Measurements from ENCODE around the gene PRUNE2. TPM values are rescaled to one million over a fixed set of nuclear protein-coding genes. Genes with fewer than 3 reads are reported as not detected.

PRUNE2 gene
- polyA plus RNA-seq, 3 donors, result 0.72 to 1.8 (median 1.5) TPM

DNA sequence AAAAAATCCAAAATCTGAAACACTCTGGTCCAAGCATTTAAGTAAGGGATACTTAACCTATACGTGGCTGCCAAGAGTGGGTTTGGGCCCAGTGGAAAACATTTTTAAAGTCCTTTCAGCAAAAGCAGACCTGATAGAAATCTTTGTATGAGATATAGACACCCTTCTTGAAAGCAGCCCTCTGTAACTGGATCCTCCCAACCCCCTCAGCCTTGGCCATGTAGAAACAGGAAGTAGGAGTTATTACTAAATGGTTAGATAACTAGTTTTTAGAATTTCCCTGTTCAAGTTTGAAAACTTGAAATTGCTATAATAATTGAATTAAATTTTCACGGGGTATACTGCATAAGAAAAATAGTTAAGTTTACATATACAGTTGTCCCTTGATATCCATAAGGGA is 253.0 kb downstream of the PRUNE2 start:
- no peaks in the 10 kb centered on the region for H3K9me3 Mint-ChIP-seq
- no CpG with 5 or more reads among the region's 2 CpGs for WGBS (ENCODE audit: insufficient coverage)
- TF ChIP-seq, protein P1, sequence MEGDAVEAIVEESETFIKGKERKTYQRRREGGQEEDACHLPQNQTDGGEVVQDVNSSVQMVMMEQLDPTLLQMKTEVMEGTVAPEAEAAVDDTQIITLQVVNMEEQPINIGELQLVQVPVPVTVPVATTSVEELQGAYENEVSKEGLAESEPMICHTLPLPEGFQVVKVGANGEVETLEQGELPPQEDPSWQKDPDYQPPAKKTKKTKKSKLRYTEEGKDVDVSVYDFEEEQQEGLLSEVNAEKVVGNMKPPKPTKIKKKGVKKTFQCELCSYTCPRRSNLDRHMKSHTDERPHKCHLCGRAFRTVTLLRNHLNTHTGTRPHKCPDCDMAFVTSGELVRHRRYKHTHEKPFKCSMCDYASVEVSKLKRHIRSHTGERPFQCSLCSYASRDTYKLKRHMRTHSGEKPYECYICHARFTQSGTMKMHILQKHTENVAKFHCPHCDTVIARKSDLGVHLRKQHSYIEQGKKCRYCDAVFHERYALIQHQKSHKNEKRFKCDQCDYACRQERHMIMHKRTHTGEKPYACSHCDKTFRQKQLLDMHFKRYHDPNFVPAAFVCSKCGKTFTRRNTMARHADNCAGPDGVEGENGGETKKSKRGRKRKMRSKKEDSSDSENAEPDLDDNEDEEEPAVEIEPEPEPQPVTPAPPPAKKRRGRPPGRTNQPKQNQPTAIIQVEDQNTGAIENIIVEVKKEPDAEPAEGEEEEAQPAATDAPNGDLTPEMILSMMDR (IDR thresholded peaks at IDR 0.05), result no peak
- peak overlapping the region in 1 of 2 donors; percentile 64 for H3K4me3 Mint-ChIP-seq
- H3K9me3 ChIP-seq (replicated peaks in 1 of 2; ENCODE audit: control insufficient read depth in 1 of 2, insufficient read depth in 1 of 2, low read length in 2 of 2), result no peaks in the 10 kb centered on the region
- H3K4me1 ChIP-seq (ENCODE audit: control insufficient read depth in 1 of 2, insufficient read depth in 2 of 2, low read length in 2 of 2), result peaks cover 40 to 55% of the 10 kb centered on the region in 2 donors
- H3K4me1 Mint-ChIP-seq, result peaks cover 55% of the 10 kb centered on the region
- H4K20me1 ChIP-seq (ENCODE audit: insufficient read depth, low read length), result no peaks in the 10 kb centered on the region
- H3K36me3 ChIP-seq (replicated peaks in 1 of 2; ENCODE audit: control insufficient read depth in 1 of 2, insufficient read depth in 2 of 2, low read length in 2 of 2), result no peaks in the 10 kb centered on the region
- H3K4me2 ChIP-seq (replicated peaks; ENCODE audit: extremely low read depth, low read length, poor library complexity, severe bottlenecking), result peak overlapping the region; percentile 75
- H3K27ac ChIP-seq (ENCODE audit: low read depth in 1 of 2, low read length in 2 of 2), result peak overlapping the region in 1 of 2 donors; percentile 89
- peak overlapping the region; percentile 84 for H2AFZ ChIP-seq (ENCODE audit: insufficient read depth, low read depth, low read length, poor library complexity, severe bottlenecking)
- peak; percentile 46 to 65 (median 64) for DNase-seq
- H3K79me2 ChIP-seq (ENCODE audit: insufficient read depth, low read length), result no peaks in the 10 kb centered on the region
- H3K27me3 ChIP-seq (ENCODE audit: control insufficient read depth in 2 of 2, insufficient read depth in 2 of 2, low read length in 2 of 2), result no peaks in the 10 kb centered on the region
- peaks cover 0 to 1% (median 0%) of the 10 kb centered on the region in 3 donors for H3K27me3 Mint-ChIP-seq (ENCODE audit: low read depth in 3 of 3)
- peaks cover 0 to under 1% of the 10 kb centered on the region in 2 donors for H3K36me3 Mint-ChIP-seq
- H3K9ac ChIP-seq (ENCODE audit: insufficient read depth, low read length, poor library complexity, severe bottlenecking), result no peak overlapping the region
- H3K4me3 ChIP-seq (replicated peaks in 1 of 3; ENCODE audit: low read depth in 2 of 3, low read length in 3 of 3), result peak overlapping the region in 1 of 3 experiments; percentile 83
- intact Hi-C loops (cut with micrococcal nuclease), result loop anchor here in 1 of 2 donors (10.0 kb wide), 1 partner anchor 48 kb away; no protein-coding TSS in a partner anchor
- peak overlapping the region; percentile 28 to 94 (median 89) for H3K27ac Mint-ChIP-seq

DNA sequence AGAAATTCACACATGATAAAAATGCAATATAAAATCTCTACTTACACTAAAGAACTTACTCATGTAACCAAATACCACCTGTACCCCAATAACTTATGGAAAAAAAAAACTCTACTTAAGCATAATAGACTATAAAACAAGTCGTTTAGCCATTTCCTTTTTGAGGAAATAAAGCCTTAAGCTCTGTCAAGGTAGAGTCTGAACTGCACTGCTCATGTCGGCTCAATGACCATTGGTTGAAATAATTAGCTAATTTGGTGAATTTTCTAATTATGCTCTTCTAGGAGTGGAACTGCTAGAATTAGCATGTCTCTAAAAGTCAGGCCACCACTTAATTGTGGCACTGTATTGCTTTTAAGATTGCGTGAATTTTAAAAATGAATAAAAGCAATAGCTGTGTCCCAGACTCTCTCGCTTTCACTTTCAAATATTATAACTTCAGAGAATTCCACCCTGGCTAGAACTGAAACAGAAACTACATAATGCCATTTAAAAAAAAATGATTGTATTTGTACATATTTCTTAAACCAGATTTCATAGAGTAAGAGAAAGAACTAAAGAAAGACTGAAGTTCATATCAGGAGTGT is 254.7 kb downstream of the PRUNE2 start:
- Mint-ChIP-seq H3K27me3 (ENCODE audit: low read depth in 3 of 3) (peaks cover 0 to 1% (median 0%) of the 10 kb centered on the region in 3 donors), H3K4me1 (peaks cover 50% of the 10 kb centered on the region), H3K36me3 (peaks cover 7 to 8% of the 10 kb centered on the region in 2 donors), H3K9me3 (peaks cover 0 to 1% (median 0%) of the 10 kb centered on the region in 7 donors), H3K4me3 (peak overlapping the region; percentile 71 to 79), H3K27ac (peak overlapping the region; percentile 86 to 94 (median 92))
- Histone ChIP-seq H4K20me1 (ENCODE audit: insufficient read depth, low read length) (no peaks in the 10 kb centered on the region), H3K4me1 (ENCODE audit: control insufficient read depth in 1 of 2, insufficient read depth in 2 of 2, low read length in 2 of 2) (peaks cover 40 to 55% of the 10 kb centered on the region in 2 donors), H3K27me3 (ENCODE audit: control insufficient read depth in 2 of 2, insufficient read depth in 2 of 2, low read length in 2 of 2) (no peaks in the 10 kb centered on the region), H2AFZ (ENCODE audit: insufficient read depth, low read depth, low read length, poor library complexity, severe bottlenecking) (peak overlapping the region; percentile 84), H3K27ac (ENCODE audit: low read depth in 1 of 2, low read length in 2 of 2) (peak overlapping the region; percentile 38 to 89), H3K9me3 (replicated peaks in 1 of 2; ENCODE audit: control insufficient read depth in 1 of 2, insufficient read depth in 1 of 2, low read length in 2 of 2) (no peaks in the 10 kb centered on the region), H3K9ac (ENCODE audit: insufficient read depth, low read length, poor library complexity, severe bottlenecking) (peak overlapping the region; percentile 58), H3K4me2 (replicated peaks; ENCODE audit: extremely low read depth, low read length, poor library complexity, severe bottlenecking) (peak overlapping the region; percentile 75), H3K79me2 (ENCODE audit: insufficient read depth, low read length) (no peaks in the 10 kb centered on the region), H3K4me3 (replicated peaks in 1 of 3; ENCODE audit: low read depth in 2 of 3, low read length in 3 of 3) (peak overlapping the region; percentile 66 to 99 (median 83)), H3K36me3 (replicated peaks in 1 of 2; ENCODE audit: control insufficient read depth in 1 of 2, insufficient read depth in 2 of 2, low read length in 2 of 2) (no peaks in the 10 kb centered on the region)
- intact Hi-C loops (cut with micrococcal nuclease), result loop anchor here in 1 of 2 donors (10.0 kb wide), 1 partner anchor 46 kb away; no protein-coding TSS in a partner anchor
- TF ChIP-seq, protein P1 (IDR thresholded peaks at IDR 0.05), result no peak
- WGBS (ENCODE audit: insufficient coverage), result 0% methylated on average over 1 of the region's 4 CpGs
- peak in 1 of 3 donors; percentile 37 for DNase-seq

Data from CD14-positive monocyte (primary cell).